ENCODE data around the gene NDUFA11. TPM values are rescaled to one million over a fixed set of nuclear protein-coding genes. Genes with fewer than 3 reads are reported as not detected.
A peak's percentile ranks its signal among the peaks of the same experiment; 100 is the strongest.

NDUFA11 gene
- total and polyA plus RNA-seq, 2 of the 13 experiments (the other 11 are each of a cell fraction or from before 2014, with no cell fraction given): 286 to 378 TPM

GRCh38 chr19:5880604-5881078 is 22.9 kb downstream of the NDUFA11 start (continued):
- TF ChIP-seq RNF2 (conservative IDR thresholded peaks at IDR 0.05; ENCODE audit: low read depth): 0 out of 2 replicates have a peak, but pooled peaks have one; percentile 29
- TF ChIP-seq ZNF614 (CRISPR knock-in tag; IDR thresholded peaks at IDR 0.05; ENCODE audit: borderline replicate concordance): peak; percentile 85; the same call in 1 of the 2 replicates
- TF ChIP-seq, protein P1, sequence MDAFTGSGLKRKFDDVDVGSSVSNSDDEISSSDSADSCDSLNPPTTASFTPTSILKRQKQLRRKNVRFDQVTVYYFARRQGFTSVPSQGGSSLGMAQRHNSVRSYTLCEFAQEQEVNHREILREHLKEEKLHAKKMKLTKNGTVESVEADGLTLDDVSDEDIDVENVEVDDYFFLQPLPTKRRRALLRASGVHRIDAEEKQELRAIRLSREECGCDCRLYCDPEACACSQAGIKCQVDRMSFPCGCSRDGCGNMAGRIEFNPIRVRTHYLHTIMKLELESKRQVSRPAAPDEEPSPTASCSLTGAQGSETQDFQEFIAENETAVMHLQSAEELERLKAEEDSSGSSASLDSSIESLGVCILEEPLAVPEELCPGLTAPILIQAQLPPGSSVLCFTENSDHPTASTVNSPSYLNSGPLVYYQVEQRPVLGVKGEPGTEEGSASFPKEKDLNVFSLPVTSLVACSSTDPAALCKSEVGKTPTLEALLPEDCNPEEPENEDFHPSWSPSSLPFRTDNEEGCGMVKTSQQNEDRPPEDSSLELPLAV (CRISPR knock-in tag; conservative IDR thresholded peaks at IDR 0.05; ENCODE audit: low read depth): no peak
- no peak for TF ChIP-seq NR2C2 (CRISPR knock-in tag; IDR thresholded peaks at IDR 0.05; ENCODE audit: borderline replicate concordance)
- TF ChIP-seq, protein P2, sequence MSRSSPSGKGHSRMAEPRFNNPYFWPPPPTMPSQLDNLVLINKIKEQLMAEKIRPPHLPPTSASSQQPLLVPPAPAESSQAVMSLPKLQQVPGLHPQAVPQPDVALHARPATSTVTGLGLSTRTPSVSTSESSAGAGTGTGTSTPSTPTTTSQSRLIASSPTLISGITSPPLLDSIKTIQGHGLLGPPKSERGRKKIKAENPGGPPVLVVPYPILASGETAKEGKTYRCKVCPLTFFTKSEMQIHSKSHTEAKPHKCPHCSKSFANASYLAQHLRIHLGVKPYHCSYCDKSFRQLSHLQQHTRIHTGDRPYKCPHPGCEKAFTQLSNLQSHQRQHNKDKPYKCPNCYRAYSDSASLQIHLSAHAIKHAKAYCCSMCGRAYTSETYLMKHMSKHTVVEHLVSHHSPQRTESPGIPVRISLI (CRISPR knock-in tag; IDR thresholded peaks at IDR 0.05; ENCODE audit: borderline replicate concordance): no peak; the same call in 1 of the 2 replicates
- no peak for TF ChIP-seq BATF2 (CRISPR knock-in tag; IDR thresholded peaks at IDR 0.05)
- TF ChIP-seq TSC22D2 (CRISPR knock-in tag; IDR thresholded peaks at IDR 0.05; ENCODE audit: borderline replicate concordance): no peak
- no peak for TF ChIP-seq HNRNPUL1 (IDR thresholded peaks at IDR 0.05; ENCODE audit: low read depth, low read length)
- TF ChIP-seq ZNF709 (CRISPR knock-in tag; IDR thresholded peaks at IDR 0.05): no peak
- TF ChIP-seq, protein P3, sequence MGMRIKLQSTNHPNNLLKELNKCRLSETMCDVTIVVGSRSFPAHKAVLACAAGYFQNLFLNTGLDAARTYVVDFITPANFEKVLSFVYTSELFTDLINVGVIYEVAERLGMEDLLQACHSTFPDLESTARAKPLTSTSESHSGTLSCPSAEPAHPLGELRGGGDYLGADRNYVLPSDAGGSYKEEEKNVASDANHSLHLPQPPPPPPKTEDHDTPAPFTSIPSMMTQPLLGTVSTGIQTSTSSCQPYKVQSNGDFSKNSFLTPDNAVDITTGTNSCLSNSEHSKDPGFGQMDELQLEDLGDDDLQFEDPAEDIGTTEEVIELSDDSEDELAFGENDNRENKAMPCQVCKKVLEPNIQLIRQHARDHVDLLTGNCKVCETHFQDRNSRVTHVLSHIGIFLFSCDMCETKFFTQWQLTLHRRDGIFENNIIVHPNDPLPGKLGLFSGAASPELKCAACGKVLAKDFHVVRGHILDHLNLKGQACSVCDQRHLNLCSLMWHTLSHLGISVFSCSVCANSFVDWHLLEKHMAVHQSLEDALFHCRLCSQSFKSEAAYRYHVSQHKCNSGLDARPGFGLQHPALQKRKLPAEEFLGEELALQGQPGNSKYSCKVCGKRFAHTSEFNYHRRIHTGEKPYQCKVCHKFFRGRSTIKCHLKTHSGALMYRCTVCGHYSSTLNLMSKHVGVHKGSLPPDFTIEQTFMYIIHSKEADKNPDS (CRISPR knock-in tag; IDR thresholded peaks at IDR 0.05): no peak
- no peak for TF ChIP-seq ZBTB8A (CRISPR knock-in tag; IDR thresholded peaks at IDR 0.05; ENCODE audit: borderline replicate concordance, low read depth)
- peak; percentile 54; the same call in 1 of the 2 replicates for TF ChIP-seq BRD4 (CRISPR knock-in tag; IDR thresholded peaks at IDR 0.05)
- TF ChIP-seq SMYD3 (CRISPR knock-in tag; IDR thresholded peaks at IDR 0.05): peak; percentile 48; the same call in 1 of the 2 replicates
- no peak for TF ChIP-seq DNMT3B (CRISPR knock-in tag; conservative IDR thresholded peaks at IDR 0.05)
- no peak for TF ChIP-seq HES4 (CRISPR knock-in tag; IDR thresholded peaks at IDR 0.05; ENCODE audit: borderline replicate concordance)
- no peak for TF ChIP-seq STAT5B (CRISPR knock-in tag; IDR thresholded peaks at IDR 0.05)
- TF ChIP-seq ZMYM3 (CRISPR knock-in tag; IDR thresholded peaks at IDR 0.05): peak; percentile 90; the same call in 1 of the 2 replicates
- TF ChIP-seq ZNF12 (CRISPR knock-in tag; IDR thresholded peaks at IDR 0.05): peak; percentile 66; the same call in 1 of the 2 replicates
- peak; percentile 73; the same call in 1 of the 2 replicates for TF ChIP-seq HIC2 (CRISPR knock-in tag; IDR thresholded peaks at IDR 0.05; ENCODE audit: low read depth)
- TF ChIP-seq ZNF780A (CRISPR knock-in tag; IDR thresholded peaks at IDR 0.05): no peak
